Left renal pelvis (tissue), 4 donors: ENCODE data around the gene FBXW10B. TPM values are rescaled to one million over a fixed set of nuclear protein-coding genes. Genes with fewer than 3 reads are reported as not detected.

Experiments used
- polyA plus RNA-seq, 4 donors: library from polyadenylated mRNA; unstranded; fragments of 120-200 nt; gene quantifications; one replicate each; pipeline ENCODE4 v1.2.1, GENCODE V29; 2013; ENCODE audit not compliant: insufficient read length in 4 of 4

The FBXW10B gene
- polyA plus RNA-seq, 4 donors = 0.50 to 1.4 (median 0.95) TPM

Other genes starting within 250 kb of the FBXW10B start
- 1 to 10 TPM; 1.5 to 9.9 (median 4.0) TPM for gene CDRT4, start 152.1 kb downstream of the FBXW10B start, polyA plus RNA-seq
- gene TVP23C, start 56.2 kb downstream of the FBXW10B start, polyA plus RNA-seq = 10 to 100 TPM; 12.8 to 17.7 (median 15.3) TPM
- 10 to 100 TPM; 21.9 to 27.8 (median 23.3) TPM for gene TRIM16, start 64.6 kb upstream of the FBXW10B start, polyA plus RNA-seq
- gene ZNF286A, start 80.0 kb upstream of the FBXW10B start, polyA plus RNA-seq = 10 to 100 TPM; 40.9 to 46.1 (median 43.4) TPM
- 1 to 10 TPM in 1 of 4 donors, under 1 TPM in 3; 0.16 to 1.2 (median 0.34) TPM for gene TBC1D26, start 112.6 kb upstream of the FBXW10B start, polyA plus RNA-seq